ENCODE results near the gene OXCT1.
A peak's percentile ranks its signal among the peaks of the same experiment; 100 is the strongest.
"Not testable (repeated sequence)": the region's sequence is repeated elsewhere in the genome, so short reads cannot be mapped to it uniquely, and the experiment has no call there.

Gene OXCT1

GRCh38 chr5:41821051-41821450 lies 49.2 kb downstream of the OXCT1 start:
- DNase-seq = no peak

- DNase-seq = no peak
Measured at GRCh38 chr5:41820150-41820549, 50.1 kb downstream of the OXCT1 start.

GRCh38 chr5:41817625-41818301 lies 52.5 kb downstream of the OXCT1 start:
- DNase-seq = no peak

GRCh38 chr5:41815663-41816229 lies 54.5 kb downstream of the OXCT1 start:
- DNase-seq = no peak

GRCh38 chr5:41815261-41815660 lies 55.0 kb downstream of the OXCT1 start:
- DNase-seq = no peak

- DNase-seq = not testable (repeated sequence)
Measured at GRCh38 chr5:41814306-41814705, 55.9 kb downstream of the OXCT1 start.

- no peak for DNase-seq
Measured at GRCh38 chr5:41812156-41812555, 58.1 kb downstream of the OXCT1 start.

- DNase-seq = no peak
Measured at GRCh38 chr5:41809128-41809527, 61.1 kb downstream of the OXCT1 start.

- no peak for DNase-seq
Measured at GRCh38 chr5:41808294-41808693, 61.9 kb downstream of the OXCT1 start.

GRCh38 chr5:41797662-41798061 lies 72.6 kb downstream of the OXCT1 start:
- peak; percentile 4 to 16 for DNase-seq

- no peak for DNase-seq
Measured at GRCh38 chr5:41796061-41796460, 74.2 kb downstream of the OXCT1 start.

GRCh38 chr5:41795125-41795524 lies 75.1 kb downstream of the OXCT1 start:
- no peak for DNase-seq

GRCh38 chr5:41794471-41794870 lies 75.8 kb downstream of the OXCT1 start:
- no peak for DNase-seq

- DNase-seq = no peak
Measured at GRCh38 chr5:41793141-41793770, 77.0 kb downstream of the OXCT1 start.

GRCh38 chr5:41790038-41790776 lies 80.0 kb downstream of the OXCT1 start:
- no peak for DNase-seq

GRCh38 chr5:41789434-41789833 lies 80.8 kb downstream of the OXCT1 start:
- no peak for DNase-seq

- DNase-seq = no peak
Measured at GRCh38 chr5:41788941-41789368, 81.3 kb downstream of the OXCT1 start.

GRCh38 chr5:41787265-41787664 lies 83.0 kb downstream of the OXCT1 start:
- DNase-seq = no peak

- no peak for DNase-seq
Measured at GRCh38 chr5:41785061-41785460, 85.2 kb downstream of the OXCT1 start.

GRCh38 chr5:41778410-41778809 lies 91.8 kb downstream of the OXCT1 start:
- DNase-seq = no peak

GRCh38 chr5:41776435-41776834 lies 93.8 kb downstream of the OXCT1 start:
- DNase-seq = no peak

- no peak for DNase-seq
Measured at GRCh38 chr5:41773799-41774198, 96.4 kb downstream of the OXCT1 start.

GRCh38 chr5:41772785-41773442 lies 97.3 kb downstream of the OXCT1 start:
- no peak for DNase-seq

Data from activated CD4-positive, alpha-beta T cell treated with anti-CD3 and anti-CD28 coated beads, Interleukin-2, amount 50 U/mL, for 48 hours (primary cell).